Measurements from ENCODE around the gene EEF2.
A peak's percentile ranks its signal among the peaks of the same experiment; 100 is the strongest.

Gene EEF2

GRCh38 chr19:4023600-4024398, 38.5 kb upstream of the EEF2 start:
- TF ChIP-seq, protein P1, sequence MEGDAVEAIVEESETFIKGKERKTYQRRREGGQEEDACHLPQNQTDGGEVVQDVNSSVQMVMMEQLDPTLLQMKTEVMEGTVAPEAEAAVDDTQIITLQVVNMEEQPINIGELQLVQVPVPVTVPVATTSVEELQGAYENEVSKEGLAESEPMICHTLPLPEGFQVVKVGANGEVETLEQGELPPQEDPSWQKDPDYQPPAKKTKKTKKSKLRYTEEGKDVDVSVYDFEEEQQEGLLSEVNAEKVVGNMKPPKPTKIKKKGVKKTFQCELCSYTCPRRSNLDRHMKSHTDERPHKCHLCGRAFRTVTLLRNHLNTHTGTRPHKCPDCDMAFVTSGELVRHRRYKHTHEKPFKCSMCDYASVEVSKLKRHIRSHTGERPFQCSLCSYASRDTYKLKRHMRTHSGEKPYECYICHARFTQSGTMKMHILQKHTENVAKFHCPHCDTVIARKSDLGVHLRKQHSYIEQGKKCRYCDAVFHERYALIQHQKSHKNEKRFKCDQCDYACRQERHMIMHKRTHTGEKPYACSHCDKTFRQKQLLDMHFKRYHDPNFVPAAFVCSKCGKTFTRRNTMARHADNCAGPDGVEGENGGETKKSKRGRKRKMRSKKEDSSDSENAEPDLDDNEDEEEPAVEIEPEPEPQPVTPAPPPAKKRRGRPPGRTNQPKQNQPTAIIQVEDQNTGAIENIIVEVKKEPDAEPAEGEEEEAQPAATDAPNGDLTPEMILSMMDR (IDR thresholded peaks at IDR 0.05; ENCODE audit: unreplicated experiment in 3 of 3), result no peak
- H3K36me3 Mint-ChIP-seq (ENCODE audit: low read depth), result peaks cover 47% of the 10 kb centered on the region
- H3K27ac Mint-ChIP-seq, result no peak overlapping the region
- H3K4me3 Mint-ChIP-seq, result no peak overlapping the region
- no peaks in the 10 kb centered on the region for H3K9me3 Mint-ChIP-seq
- peaks cover 10% of the 10 kb centered on the region for H3K4me1 Mint-ChIP-seq
- H3K27me3 Mint-ChIP-seq (ENCODE audit: low read depth), result no peaks in the 10 kb centered on the region

DNA sequence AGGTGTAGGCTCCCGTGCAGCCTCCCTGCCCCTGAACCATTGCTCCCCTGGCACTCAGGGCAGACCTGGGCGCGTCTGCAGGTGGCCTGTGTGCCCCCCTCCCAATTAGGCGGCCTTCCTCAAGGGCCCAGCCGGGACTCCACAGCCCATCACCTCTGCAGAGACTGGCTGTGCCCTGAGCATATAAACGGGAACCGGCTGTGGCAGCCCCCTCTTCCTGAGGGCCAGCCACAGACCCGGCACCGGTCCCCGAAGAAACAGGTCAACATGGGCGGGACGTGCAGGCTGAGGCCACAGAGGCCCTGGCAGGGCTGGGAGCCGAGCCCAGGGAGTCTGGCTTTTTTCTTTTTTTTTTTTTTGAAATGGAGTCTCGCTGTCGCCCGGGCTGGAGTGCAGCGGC, 34.3 kb upstream of the EEF2 start:
- no peak overlapping the region for H3K4me3 Mint-ChIP-seq
- no peaks in the 10 kb centered on the region for H3K27me3 Mint-ChIP-seq (ENCODE audit: low read depth)
- TF ChIP-seq, protein P1 (IDR thresholded peaks at IDR 0.05; ENCODE audit: unreplicated experiment in 3 of 3), result no peak
- peaks cover 37% of the 10 kb centered on the region for H3K36me3 Mint-ChIP-seq (ENCODE audit: low read depth)
- H3K9me3 Mint-ChIP-seq, result no peaks in the 10 kb centered on the region
- H3K27ac Mint-ChIP-seq, result no peak overlapping the region
- H3K4me1 Mint-ChIP-seq, result peaks cover 13% of the 10 kb centered on the region

GRCh38 chr19:4018775-4019504, 33.7 kb upstream of the EEF2 start:
- peaks cover 33% of the 10 kb centered on the region for H3K36me3 Mint-ChIP-seq (ENCODE audit: low read depth)
- TF ChIP-seq, protein P1 (IDR thresholded peaks at IDR 0.05; ENCODE audit: unreplicated experiment in 3 of 3), result no peak
- H3K9me3 Mint-ChIP-seq, result no peaks in the 10 kb centered on the region
- H3K27me3 Mint-ChIP-seq (ENCODE audit: low read depth), result no peaks in the 10 kb centered on the region
- no peak overlapping the region for H3K4me3 Mint-ChIP-seq
- H3K4me1 Mint-ChIP-seq, result peaks cover 13% of the 10 kb centered on the region
- H3K27ac Mint-ChIP-seq, result no peak overlapping the region

GRCh38 chr19:4018140-4018613, 32.9 kb upstream of the EEF2 start:
- no peak overlapping the region for H3K27ac Mint-ChIP-seq
- H3K4me3 Mint-ChIP-seq, result no peak overlapping the region
- no peaks in the 10 kb centered on the region for H3K9me3 Mint-ChIP-seq
- no peaks in the 10 kb centered on the region for H3K27me3 Mint-ChIP-seq (ENCODE audit: low read depth)
- TF ChIP-seq, protein P1 (IDR thresholded peaks at IDR 0.05; ENCODE audit: unreplicated experiment in 3 of 3), result no peak
- H3K36me3 Mint-ChIP-seq (ENCODE audit: low read depth), result peaks cover 26% of the 10 kb centered on the region
- peaks cover 13% of the 10 kb centered on the region for H3K4me1 Mint-ChIP-seq

- H3K36me3 Mint-ChIP-seq (ENCODE audit: low read depth), result peaks cover 26% of the 10 kb centered on the region
- H3K9me3 Mint-ChIP-seq, result no peaks in the 10 kb centered on the region
- no peak overlapping the region for H3K4me3 Mint-ChIP-seq
- H3K27ac Mint-ChIP-seq, result peak overlapping the region in 2 of 3 experiments; percentile 41 to 79
- peaks cover 13% of the 10 kb centered on the region for H3K4me1 Mint-ChIP-seq
- no peaks in the 10 kb centered on the region for H3K27me3 Mint-ChIP-seq (ENCODE audit: low read depth)
- TF ChIP-seq, protein P1 (IDR thresholded peaks at IDR 0.05; ENCODE audit: unreplicated experiment in 3 of 3), result no peak
Measured at GRCh38 chr19:4016903-4017638, 31.8 kb upstream of the EEF2 start.
